ENCODE measurements around the gene FXYD3.
A peak's percentile ranks its signal among the peaks of the same experiment; 100 is the strongest.

The FXYD3 gene, protein sequence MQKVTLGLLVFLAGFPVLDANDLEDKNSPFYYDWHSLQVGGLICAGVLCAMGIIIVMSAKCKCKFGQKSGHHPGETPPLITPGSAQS

DNA sequence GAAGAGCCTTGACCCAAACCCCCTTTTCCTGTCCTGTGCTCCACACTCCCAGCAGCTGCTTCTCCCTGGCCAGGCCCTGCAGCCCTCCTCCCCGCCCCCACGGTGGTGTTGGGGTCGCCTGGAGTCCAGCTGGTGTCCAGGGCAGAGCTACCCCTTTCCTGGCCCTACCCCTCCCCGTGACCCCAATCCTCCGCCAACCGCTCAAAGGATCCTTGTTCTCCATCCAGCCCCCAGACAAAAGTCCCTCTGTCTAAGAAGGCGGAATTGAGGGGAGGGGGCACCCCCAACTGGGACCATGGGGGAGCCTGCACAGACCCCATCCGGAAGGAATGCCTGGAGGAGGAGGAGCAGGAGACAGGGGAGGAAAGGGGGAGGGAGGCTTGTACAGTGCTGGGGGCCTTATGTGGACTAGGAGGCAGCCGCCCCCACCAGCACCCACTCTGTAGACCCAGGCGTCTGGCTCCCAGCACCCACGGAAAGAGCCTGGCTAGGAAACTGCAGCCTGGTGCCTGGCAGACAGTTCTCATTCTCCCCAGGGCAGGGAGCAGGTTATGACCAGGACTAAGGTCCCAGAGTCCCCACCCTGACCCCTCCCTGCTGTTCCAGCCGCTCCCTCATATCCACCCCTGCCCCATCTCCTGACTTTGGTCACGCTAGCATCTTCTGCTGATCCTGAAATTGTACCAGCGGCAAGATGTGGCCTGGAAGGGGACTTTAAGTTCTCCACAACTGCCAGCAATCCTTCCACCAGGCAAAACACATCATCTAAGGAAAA is at the start of gene FXYD3:
TSS of gene FXYD3 (plus strand) at position 647 of the 775 bp plus-strand sequence. CDS start 3,554 bp downstream, outside the sequence.
- H3K36me3 Mint-ChIP-seq: no peaks in the 10 kb centered on the region
- peak within 1 kb of the TSS; percentile 14 for H3K27ac Mint-ChIP-seq
- H3K4me1 Mint-ChIP-seq: peaks cover 11% of the 10 kb centered on the region
- H3K27me3 Mint-ChIP-seq: peaks cover 10% of the 10 kb centered on the region
- H3K9me3 Mint-ChIP-seq: no peaks in the 10 kb centered on the region
- no peak for ATAC-seq
- peak within 1 kb of the TSS; percentile 32 for H3K4me3 Mint-ChIP-seq

DNA sequence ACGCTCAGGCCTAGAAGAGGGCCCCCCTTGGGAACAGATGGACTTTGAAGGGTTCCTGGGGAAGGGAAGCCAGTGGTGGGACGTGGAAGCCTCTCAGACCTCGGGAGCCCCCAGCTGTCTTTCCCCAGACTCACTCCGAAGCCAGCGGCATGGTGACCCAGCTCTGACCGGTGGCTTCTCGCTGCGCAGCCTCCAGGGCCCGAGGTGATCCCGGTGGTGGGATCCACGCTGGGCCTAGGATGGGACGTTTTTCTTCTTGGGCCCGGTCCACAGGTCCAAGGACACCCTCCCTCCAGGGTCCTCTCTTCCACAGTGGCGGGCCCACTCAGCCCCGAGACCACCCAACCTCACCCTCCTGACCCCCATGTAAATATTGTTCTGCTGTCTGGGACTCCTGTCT is 49.5 kb upstream of the FXYD3 start:
- H3K4me3 Mint-ChIP-seq: no peak overlapping the region
- H3K27me3 Mint-ChIP-seq: no peaks in the 10 kb centered on the region
- H3K4me1 Mint-ChIP-seq: peaks cover 29% of the 10 kb centered on the region
- H3K9me3 Mint-ChIP-seq: no peaks in the 10 kb centered on the region
- ATAC-seq: no peak
- H3K27ac Mint-ChIP-seq: no peak overlapping the region
- H3K36me3 Mint-ChIP-seq: no peaks in the 10 kb centered on the region

DNA sequence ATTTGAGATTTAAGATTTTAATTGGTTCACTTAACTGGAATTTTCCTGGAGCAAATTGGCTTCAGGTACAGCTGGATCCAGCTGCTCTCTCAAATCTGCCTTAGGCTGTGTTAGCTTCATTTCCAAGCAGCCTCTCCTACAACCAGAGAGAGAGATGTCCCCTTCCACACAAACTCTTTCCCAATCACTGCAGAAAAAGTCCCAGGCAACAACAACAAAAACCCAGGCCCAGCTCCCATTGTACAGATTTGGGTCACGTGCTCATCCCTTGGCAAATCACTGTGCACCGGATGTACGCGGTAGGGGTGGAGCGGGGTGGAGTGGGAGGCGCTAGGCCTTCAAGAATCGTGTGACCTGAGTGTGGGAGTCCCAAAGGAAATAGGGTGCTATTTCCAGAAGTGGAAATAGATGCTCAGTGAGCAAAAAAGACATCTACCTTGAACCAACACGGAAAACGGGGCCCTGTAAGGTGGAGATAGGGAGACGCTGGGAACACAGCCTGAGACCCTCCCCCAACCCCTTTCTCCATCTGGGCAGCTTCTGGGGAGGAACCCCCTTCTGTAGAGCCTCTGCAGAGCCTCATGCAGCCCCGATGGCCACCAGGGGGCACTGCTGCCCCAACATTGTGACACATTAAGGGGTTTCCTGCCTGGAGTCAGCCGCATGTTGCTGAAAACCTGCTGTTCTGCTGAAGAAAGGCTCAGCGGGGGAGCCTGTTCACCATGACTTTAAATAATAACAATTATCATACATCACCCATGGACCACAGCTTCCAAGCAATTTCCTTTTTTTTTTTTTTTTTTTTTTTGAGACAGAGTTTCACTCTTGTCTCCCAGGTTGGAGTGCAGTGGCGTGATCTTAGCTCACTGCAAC is 48.7 kb upstream of the FXYD3 start:
- Mint-ChIP-seq H3K9me3 (no peaks in the 10 kb centered on the region), H3K27me3 (no peaks in the 10 kb centered on the region), H3K27ac (peak overlapping the region; percentile 2), H3K36me3 (no peaks in the 10 kb centered on the region), H3K4me3 (peak overlapping the region; percentile 14), H3K4me1 (peaks cover 29% of the 10 kb centered on the region)
- peak; percentile 93 for ATAC-seq

- no peak for ATAC-seq
- Mint-ChIP-seq H3K4me1 (peaks cover 29% of the 10 kb centered on the region), H3K36me3 (no peaks in the 10 kb centered on the region), H3K27me3 (no peaks in the 10 kb centered on the region), H3K27ac (no peak overlapping the region), H3K4me3 (no peak overlapping the region), H3K9me3 (no peaks in the 10 kb centered on the region)
Observed at GRCh38 chr19:35068941-35069634, 46.5 kb upstream of the FXYD3 start.

- Mint-ChIP-seq H3K4me3 (no peak overlapping the region), H3K27me3 (no peaks in the 10 kb centered on the region), H3K9me3 (no peaks in the 10 kb centered on the region), H3K36me3 (no peaks in the 10 kb centered on the region), H3K4me1 (peaks cover 29% of the 10 kb centered on the region), H3K27ac (no peak overlapping the region)
- no peak for ATAC-seq
Observed at GRCh38 chr19:35069696-35070095, 45.9 kb upstream of the FXYD3 start.

- Mint-ChIP-seq H3K4me1 (peaks cover 35% of the 10 kb centered on the region), H3K27me3 (no peaks in the 10 kb centered on the region), H3K27ac (no peak overlapping the region), H3K9me3 (no peaks in the 10 kb centered on the region), H3K4me3 (no peak overlapping the region), H3K36me3 (no peaks in the 10 kb centered on the region)
- no peak for ATAC-seq
Observed at GRCh38 chr19:35070471-35070870, 45.2 kb upstream of the FXYD3 start.

DNA sequence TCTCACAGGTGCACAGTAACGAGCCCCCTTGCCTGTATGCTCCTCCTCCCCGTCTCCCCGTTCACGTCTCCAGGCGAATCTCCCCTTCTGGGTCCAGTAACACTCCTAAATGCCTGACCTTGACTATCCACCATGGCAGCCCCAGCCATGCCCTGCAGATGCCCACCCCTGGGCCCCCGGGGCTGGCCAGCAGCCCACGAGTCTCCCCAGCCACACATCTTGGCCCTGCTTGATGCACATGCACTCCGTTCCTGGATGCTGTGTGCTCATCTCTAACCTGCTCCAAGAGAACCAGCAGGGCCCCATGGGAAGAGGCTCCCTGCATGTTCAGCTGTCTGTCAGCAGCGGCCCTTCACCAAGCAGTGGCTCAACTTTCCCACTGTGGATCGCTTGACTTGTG is 42.1 kb upstream of the FXYD3 start:
- H3K9me3 Mint-ChIP-seq: no peaks in the 10 kb centered on the region
- ATAC-seq: no peak
- H3K4me1 Mint-ChIP-seq: peaks cover 35% of the 10 kb centered on the region
- no peak overlapping the region for H3K27ac Mint-ChIP-seq
- no peaks in the 10 kb centered on the region for H3K36me3 Mint-ChIP-seq
- no peak overlapping the region for H3K4me3 Mint-ChIP-seq
- peaks cover 16% of the 10 kb centered on the region for H3K27me3 Mint-ChIP-seq

DNA sequence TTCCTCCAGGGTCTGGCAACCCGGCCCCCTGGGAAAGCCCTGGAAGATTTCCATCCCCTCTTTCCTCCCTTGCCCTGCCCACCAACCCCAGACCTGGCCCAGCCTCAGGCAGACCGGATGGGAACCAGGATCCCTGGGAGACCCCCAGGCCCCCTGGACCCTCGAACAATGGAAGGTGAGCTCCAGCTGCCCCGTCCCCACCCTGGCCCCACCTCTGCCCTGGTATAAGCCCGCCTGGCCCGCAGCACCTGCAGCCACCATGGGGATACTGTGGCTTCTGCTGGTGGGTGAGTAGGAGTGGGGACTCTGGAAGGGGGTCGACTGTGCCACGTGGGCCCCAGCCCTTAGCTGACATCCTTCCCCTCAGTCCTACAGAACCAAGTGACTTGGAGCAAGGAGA is 41.7 kb upstream of the FXYD3 start:
- Mint-ChIP-seq H3K4me3 (no peak overlapping the region), H3K27me3 (peaks cover 16% of the 10 kb centered on the region)

GRCh38 chr19:35074426-35075201 is 41.0 kb upstream of the FXYD3 start:
- peak; percentile 24 for ATAC-seq
- peaks cover 35% of the 10 kb centered on the region for H3K4me1 Mint-ChIP-seq
- H3K4me3 Mint-ChIP-seq: no peak overlapping the region
- H3K9me3 Mint-ChIP-seq: no peaks in the 10 kb centered on the region
- peaks cover 16% of the 10 kb centered on the region for H3K27me3 Mint-ChIP-seq
- no peaks in the 10 kb centered on the region for H3K36me3 Mint-ChIP-seq
- no peak overlapping the region for H3K27ac Mint-ChIP-seq

More for the DNA sequence above, 41.7 kb upstream of the FXYD3 start:
- Mint-ChIP-seq H3K9me3 (no peaks in the 10 kb centered on the region), H3K4me1 (peaks cover 36% of the 10 kb centered on the region), H3K36me3 (no peaks in the 10 kb centered on the region), H3K27ac (no peak overlapping the region)
- peak; percentile 5 for ATAC-seq

DNA sequence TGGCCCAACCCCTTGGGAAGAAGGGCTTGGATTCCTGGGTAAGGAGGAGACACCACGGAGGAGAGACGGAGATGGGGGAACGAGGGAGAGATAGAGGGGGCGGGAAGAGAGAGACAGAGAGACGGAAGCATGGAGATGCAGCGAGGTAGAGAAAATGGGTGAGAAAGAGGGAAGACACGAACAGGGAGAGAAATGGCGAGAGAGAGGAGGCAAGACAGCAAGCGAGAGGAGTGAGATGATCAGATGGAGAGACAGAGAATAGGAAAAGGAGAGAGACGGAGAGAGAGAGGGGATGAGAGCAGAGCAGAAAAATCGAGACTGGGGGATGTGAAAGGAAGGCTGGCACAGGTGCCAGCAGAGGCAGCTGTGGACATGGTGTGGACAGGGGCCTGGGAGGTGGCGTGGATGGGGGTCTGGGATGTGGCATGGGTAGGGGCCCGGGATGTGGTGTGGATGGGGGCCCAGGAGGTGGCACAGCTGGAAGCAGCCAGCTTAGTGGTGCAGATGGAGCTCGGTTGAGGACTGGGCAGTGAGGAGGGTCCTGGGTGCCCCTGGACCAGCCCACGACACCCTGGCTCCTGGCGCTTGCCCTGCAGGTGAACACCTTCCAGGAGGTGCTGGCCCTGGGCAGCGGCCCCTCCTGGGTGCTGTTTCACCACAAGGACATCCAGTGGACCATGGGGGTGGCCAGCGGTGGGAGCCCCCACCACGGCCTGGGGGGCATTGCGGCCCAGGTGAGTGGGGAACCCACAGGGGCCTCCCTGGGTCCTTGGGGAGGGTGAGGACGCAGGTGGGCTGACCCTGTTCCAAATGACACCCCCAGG is 40.2 kb upstream of the FXYD3 start:
- ATAC-seq: peak; percentile 27
- H3K4me1 Mint-ChIP-seq: peaks cover 34% of the 10 kb centered on the region
- no peaks in the 10 kb centered on the region for H3K36me3 Mint-ChIP-seq
- no peaks in the 10 kb centered on the region for H3K9me3 Mint-ChIP-seq
- no peak overlapping the region for H3K27ac Mint-ChIP-seq
- H3K27me3 Mint-ChIP-seq: peaks cover 16% of the 10 kb centered on the region
- H3K4me3 Mint-ChIP-seq: no peak overlapping the region

DNA sequence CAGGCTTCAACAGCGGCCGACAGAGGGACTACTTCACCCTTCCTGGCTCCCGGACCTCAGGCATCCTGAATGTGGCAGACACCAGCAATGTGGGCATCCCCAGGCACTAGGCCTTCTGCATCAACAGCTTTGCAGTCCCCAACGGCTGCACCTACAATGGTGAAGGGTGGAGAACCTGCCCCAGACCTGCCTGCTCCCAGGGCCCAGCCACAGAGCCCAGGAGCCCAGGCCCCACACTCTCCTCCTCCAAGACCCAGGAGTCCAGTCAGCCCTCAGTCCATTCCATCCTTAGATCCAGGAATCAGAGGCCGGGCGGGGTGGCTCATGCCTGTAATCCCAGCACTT is 39.6 kb upstream of the FXYD3 start:
- Mint-ChIP-seq H3K4me3 (no peak overlapping the region), H3K4me1 (peaks cover 34% of the 10 kb centered on the region), H3K9me3 (no peaks in the 10 kb centered on the region), H3K27ac (no peak overlapping the region), H3K27me3 (peaks cover 16% of the 10 kb centered on the region), H3K36me3 (no peaks in the 10 kb centered on the region)
- no peak for ATAC-seq

GRCh38 chr19:35076657-35077056 is 39.0 kb upstream of the FXYD3 start:
- Mint-ChIP-seq H3K27me3 (peaks cover 16% of the 10 kb centered on the region), H3K27ac (peak overlapping the region; percentile 1), H3K36me3 (no peaks in the 10 kb centered on the region), H3K4me3 (no peak overlapping the region), H3K4me1 (peaks cover 34% of the 10 kb centered on the region), H3K9me3 (no peaks in the 10 kb centered on the region)
- ATAC-seq: no peak

DNA sequence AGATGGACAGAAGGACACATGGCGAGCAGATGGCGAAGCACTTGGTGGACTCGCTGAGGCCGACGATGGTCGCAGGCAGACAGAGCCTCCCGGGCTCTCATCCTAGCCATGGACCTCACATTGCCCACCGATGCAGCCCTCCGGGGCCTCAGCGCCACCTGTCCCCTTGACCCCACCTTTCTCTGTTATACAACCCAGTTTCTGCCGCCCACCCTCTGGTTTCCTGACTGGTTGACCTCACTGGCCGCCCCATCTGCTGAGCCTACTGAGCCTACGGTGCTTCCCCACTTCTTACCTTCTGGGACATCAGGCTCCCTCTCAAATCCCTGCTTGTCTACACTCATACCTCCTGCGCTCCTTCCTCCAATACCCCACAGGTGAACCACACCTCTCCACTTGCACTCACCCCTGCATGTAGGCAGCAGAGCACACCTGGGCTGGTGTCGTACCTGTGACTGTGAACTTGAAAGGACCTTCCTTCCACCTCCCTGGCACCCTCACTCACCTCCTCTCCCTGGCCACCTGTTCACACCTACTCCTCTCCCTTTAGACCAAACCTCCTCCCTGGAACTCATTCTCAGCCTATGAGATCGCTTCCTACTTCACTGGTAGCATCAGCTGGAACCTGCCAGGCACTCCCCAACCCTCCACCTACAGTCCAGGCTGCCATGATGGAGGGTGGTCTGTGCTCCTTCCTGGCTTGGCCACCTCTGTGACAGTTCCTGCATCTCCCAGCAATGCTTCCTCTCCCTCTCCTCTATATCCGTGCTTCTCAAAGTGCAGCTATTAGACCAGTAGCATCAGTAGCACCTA is 38.0 kb upstream of the FXYD3 start:
- Mint-ChIP-seq H3K27ac (no peak overlapping the region), H3K4me1 (peaks cover 34% of the 10 kb centered on the region), H3K4me3 (no peak overlapping the region), H3K27me3 (peaks cover 16% of the 10 kb centered on the region), H3K36me3 (no peaks in the 10 kb centered on the region), H3K9me3 (no peaks in the 10 kb centered on the region)
- ATAC-seq: no peak

Data from stimulated activated memory B cell treated with anti-CD40 and anti-IgM and Interleukin-4, amounts not matched to agents 10 μg/mL and 1 μg/mL and 100 μg/mL, for 72 hours (primary cell).